ENCODE measurements around the gene CD59. TPM values are rescaled to one million over a fixed set of nuclear protein-coding genes. Genes with fewer than 3 reads are reported as not detected.
A peak's percentile ranks its signal among the peaks of the same experiment; 100 is the strongest.

The CD59 gene
- total and polyA plus RNA-seq, 2 donors (not counting 3 experiments of a cell fraction or from before 2014, with no cell fraction given) = 992 to 1,084 TPM

DNA sequence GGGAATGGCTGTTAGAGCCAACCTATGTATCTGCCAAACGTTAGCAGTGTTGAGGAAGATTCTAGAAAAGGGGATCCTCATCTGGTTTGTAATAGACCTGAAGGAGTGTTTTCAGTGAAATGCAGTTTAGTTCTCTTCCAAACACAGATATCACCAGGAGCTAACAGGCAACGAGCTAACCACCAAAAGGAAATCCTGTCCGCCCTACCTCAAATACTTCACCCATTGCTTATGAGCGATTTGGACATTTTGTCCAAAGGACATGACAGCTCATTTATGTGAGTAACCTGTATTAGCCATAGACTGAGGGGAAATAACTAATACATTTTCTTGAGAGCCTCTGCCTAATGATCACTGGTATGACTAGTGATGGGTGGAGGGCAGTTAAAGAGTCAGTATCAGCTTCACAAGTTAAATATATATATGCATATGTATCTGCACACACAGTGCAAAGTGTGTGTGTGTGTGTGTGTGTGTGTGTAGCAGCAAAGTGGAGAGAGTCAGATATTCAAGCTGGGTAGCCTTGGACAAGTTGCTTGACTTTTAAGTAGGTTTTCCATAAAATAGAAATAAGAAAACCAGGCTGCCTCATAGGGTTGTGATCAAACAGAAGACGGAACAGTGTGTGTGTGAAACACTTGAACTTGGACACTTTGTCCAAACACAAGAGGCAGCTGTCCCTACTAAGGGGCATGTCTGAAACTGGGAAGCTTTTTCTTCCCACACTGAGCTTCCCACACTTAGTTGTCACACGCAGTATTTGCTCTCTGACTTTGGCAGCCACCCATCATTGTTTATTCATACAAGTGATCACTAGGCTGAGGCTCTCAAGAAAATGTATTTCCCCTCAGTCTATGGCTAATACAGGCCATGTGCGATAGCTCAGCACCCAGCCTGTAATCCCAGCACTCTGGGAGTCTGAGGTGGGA lies 34.7 kb downstream of the CD59 start:
- H3K36me3 ChIP-seq (ENCODE audit: control insufficient read depth in 2 of 2, extremely low read depth in 1 of 2, insufficient read depth in 2 of 2, low read length in 2 of 2) = peaks cover 5 to 6% of the 10 kb centered on the region in 2 experiments
- BruUV-seq (replicated peaks) = TSS peak; percentile 80
- peaks cover 11% of the 10 kb centered on the region for H3K79me2 ChIP-seq (ENCODE audit: control insufficient read depth, insufficient read depth, low read length)
- peak; percentile 96 for DNase-seq (ENCODE audit: low read depth, low spot score)
- intact Hi-C loops (cut with micrococcal nuclease) (loop anchor here (1.0 to 5.0 kb wide), 7 partner anchors 9 to 809 kb away; partner anchors contain the start of genes CAPRIN1 and QSER1), dilution Hi-C loops (cut with MboI; ENCODE audit: extremely low pct_ligation_motif_present, low sequenced_read_pairs) (no loop called here)
- no peak overlapping the region for H2AFZ ChIP-seq (ENCODE audit: low read depth, low read length)
- peak overlapping the region; percentile 89 for H3K27ac ChIP-seq (ENCODE audit: insufficient read depth, low read depth, low read length)
- H3K9me3 ChIP-seq (replicated peaks; ENCODE audit: control insufficient read depth, insufficient read depth, low read length) = no peaks in the 10 kb centered on the region
- peak; percentile 76 for FAIRE-seq
- POLR2A ChIA-PET = interaction anchor here (0.6 to 4.4 kb wide), 7 partner anchors 11 to 76 kb away, joined by 3 to 73 read pairs (median 6); partner anchors contain the start of gene CD59
- H3K27me3 ChIP-seq (ENCODE audit: control insufficient read depth in 2 of 2, insufficient read depth in 2 of 2, low read length in 2 of 2) = no peaks in the 10 kb centered on the region
- H3K9ac ChIP-seq (replicated peaks; ENCODE audit: extremely low read depth, insufficient read depth, low read length) = peak overlapping the region; percentile 73
- CTCF ChIA-PET = interaction anchor here (0.9 to 6.0 kb wide), 10 partner anchors 11 to 540 kb away, joined by 3 to 68 read pairs (median 5); partner anchors contain the start of genes CD59 and CSTF3
- H3K9me1 ChIP-seq (replicated peaks; ENCODE audit: control insufficient read depth, extremely low read depth, insufficient read depth, low read length) = no peaks in the 10 kb centered on the region
- peak overlapping the region; percentile 57 for H3K4me2 ChIP-seq (ENCODE audit: insufficient read depth, low read length)
- H3K4me1 ChIP-seq (ENCODE audit: control insufficient read depth, extremely low read depth, insufficient read depth, low read length) = peaks cover 60% of the 10 kb centered on the region
- H3K4me3 ChIP-seq (replicated peaks in 1 of 3; ENCODE audit: insufficient read depth in 1 of 3, low read depth in 1 of 3, low read length in 3 of 3) = peak overlapping the region in 1 of 3 experiments; percentile 8
- H4K20me1 ChIP-seq (replicated peaks; ENCODE audit: control insufficient read depth, extremely low read depth, insufficient read depth, low read length) = no peaks in the 10 kb centered on the region
- TF ChIP-seq GATA2 (IDR thresholded peaks at IDR 0.05; ENCODE audit: insufficient read depth, insufficient read length, low read depth, low read length) (peak; percentile 41), JUN (IDR thresholded peaks at IDR 0.05; ENCODE audit: borderline replicate concordance, insufficient read depth, insufficient read length, low read depth) (no peak), POLR2A (IDR thresholded peaks at IDR 0.05; ENCODE audit: low read depth, low read length) (peak; percentile 54), EZH2 (IDR thresholded peaks at IDR 0.05; ENCODE audit: borderline replicate concordance, low read depth, low read length, severe bottlenecking) (no peak), POLR2AphosphoS5 (IDR thresholded peaks at IDR 0.05; ENCODE audit: insufficient read depth, low read depth, low read length) (no peak), MYC (IDR thresholded peaks at IDR 0.05; ENCODE audit: low read depth, low read length) (no peak), FOS (IDR thresholded peaks at IDR 0.05; ENCODE audit: borderline replicate concordance, insufficient read depth, low read length) (peak; percentile 71)
- TF ChIP-seq, protein P1, sequence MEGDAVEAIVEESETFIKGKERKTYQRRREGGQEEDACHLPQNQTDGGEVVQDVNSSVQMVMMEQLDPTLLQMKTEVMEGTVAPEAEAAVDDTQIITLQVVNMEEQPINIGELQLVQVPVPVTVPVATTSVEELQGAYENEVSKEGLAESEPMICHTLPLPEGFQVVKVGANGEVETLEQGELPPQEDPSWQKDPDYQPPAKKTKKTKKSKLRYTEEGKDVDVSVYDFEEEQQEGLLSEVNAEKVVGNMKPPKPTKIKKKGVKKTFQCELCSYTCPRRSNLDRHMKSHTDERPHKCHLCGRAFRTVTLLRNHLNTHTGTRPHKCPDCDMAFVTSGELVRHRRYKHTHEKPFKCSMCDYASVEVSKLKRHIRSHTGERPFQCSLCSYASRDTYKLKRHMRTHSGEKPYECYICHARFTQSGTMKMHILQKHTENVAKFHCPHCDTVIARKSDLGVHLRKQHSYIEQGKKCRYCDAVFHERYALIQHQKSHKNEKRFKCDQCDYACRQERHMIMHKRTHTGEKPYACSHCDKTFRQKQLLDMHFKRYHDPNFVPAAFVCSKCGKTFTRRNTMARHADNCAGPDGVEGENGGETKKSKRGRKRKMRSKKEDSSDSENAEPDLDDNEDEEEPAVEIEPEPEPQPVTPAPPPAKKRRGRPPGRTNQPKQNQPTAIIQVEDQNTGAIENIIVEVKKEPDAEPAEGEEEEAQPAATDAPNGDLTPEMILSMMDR (IDR thresholded peaks at IDR 0.05; ENCODE audit: extremely low read depth in 1 of 2, insufficient read depth in 1 of 2, low read depth in 1 of 2, low read length in 2 of 2) = no peak
- TF ChIP-seq, protein P2, sequence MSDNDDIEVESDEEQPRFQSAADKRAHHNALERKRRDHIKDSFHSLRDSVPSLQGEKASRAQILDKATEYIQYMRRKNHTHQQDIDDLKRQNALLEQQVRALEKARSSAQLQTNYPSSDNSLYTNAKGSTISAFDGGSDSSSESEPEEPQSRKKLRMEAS (IDR thresholded peaks at IDR 0.05; ENCODE audit: insufficient read depth, insufficient read length) = no peak

All from endothelial cell of umbilical vein (primary cell).